Ishikawa (cell line): ENCODE results near the gene SSBP3.

ENCODE experiments used
- CEBPB ChIP-seq: IDR thresholded peaks from 2 replicates; pipeline ENCODE4 v1.6.1; 2012
- CREB1 ChIP-seq: IDR thresholded peaks from 2 replicates; pipeline ENCODE4 v1.6.1; 2012; ENCODE audit warnings: low read depth
- EGR1 ChIP-seq: IDR thresholded peaks from 2 replicates; pipeline ENCODE4 v1.6.1; 2012
- EP300 ChIP-seq: IDR thresholded peaks from 2 replicates; pipeline ENCODE4 v1.6.1; 2012; ENCODE audit warnings: borderline replicate concordance
- FOXM1 ChIP-seq: IDR thresholded peaks from 2 replicates; pipeline ENCODE4 v1.6.1; 2012; ENCODE audit warnings: low read depth, borderline replicate concordance
- MAX ChIP-seq: IDR thresholded peaks from 2 replicates; pipeline ENCODE4 v1.6.1; 2012
- NFIC ChIP-seq: IDR thresholded peaks from 2 replicates; pipeline ENCODE4 v1.6.1; 2012
- RAD21 ChIP-seq: IDR thresholded peaks from 2 replicates; pipeline ENCODE4 v1.6.1; 2012; ENCODE audit warnings: low read depth
- REST ChIP-seq: IDR thresholded peaks from 2 replicates; pipeline ENCODE4 v1.6.1; 2012; ENCODE audit warnings: low read depth, mild to moderate bottlenecking
- TAF1 ChIP-seq: IDR thresholded peaks from 2 replicates; pipeline ENCODE4 v1.6.1; 2012; ENCODE audit warnings: low read depth, mild to moderate bottlenecking
- TCF12 ChIP-seq: IDR thresholded peaks from 2 replicates; pipeline ENCODE4 v1.6.1; 2012; ENCODE audit warnings: low read depth
- TEAD4 ChIP-seq: IDR thresholded peaks from 2 replicates; pipeline ENCODE4 v1.6.1; 2012
- USF1 ChIP-seq: IDR thresholded peaks from 2 replicates; pipeline ENCODE4 v1.6.1; 2012
- YY1 ChIP-seq: IDR thresholded peaks from 2 replicates; pipeline ENCODE4 v1.6.1; 2012; ENCODE audit warnings: low read depth
- ZBTB7A ChIP-seq: IDR thresholded peaks from 2 replicates; pipeline ENCODE4 v1.6.1; 2012; ENCODE audit warnings: low read depth

SSBP3 gene

GRCh38 chr1:54337034-54337433, 69.2 kb downstream of the SSBP3 start:
- TF ChIP-seq EP300 (no peak), TCF12 (no peak)

- no peak for TF ChIP-seq EP300
- no peak for TF ChIP-seq TAF1
- TF ChIP-seq RAD21: no peak
- no peak for TF ChIP-seq CEBPB
- no peak for TF ChIP-seq NFIC
- TF ChIP-seq TCF12: no peak
- no peak for TF ChIP-seq TEAD4
- TF ChIP-seq MAX: no peak
- no peak for TF ChIP-seq FOXM1
- no peak for TF ChIP-seq REST
- TF ChIP-seq YY1: no peak
- TF ChIP-seq EGR1: no peak
- TF ChIP-seq ZBTB7A: no peak
- TF ChIP-seq CREB1: no peak
- no peak for TF ChIP-seq USF1
Measured at GRCh38 chr1:54336116-54336515, 70.1 kb downstream of the SSBP3 start.

- TF ChIP-seq ZBTB7A: no peak
- no peak for TF ChIP-seq FOXM1
- TF ChIP-seq NFIC: no peak
- TF ChIP-seq RAD21: no peak
- no peak for TF ChIP-seq USF1
- TF ChIP-seq REST: no peak
- no peak for TF ChIP-seq TAF1
- TF ChIP-seq TEAD4: no peak
- TF ChIP-seq EGR1: no peak
- no peak for TF ChIP-seq CREB1
- no peak for TF ChIP-seq CEBPB
- TF ChIP-seq TCF12: no peak
Measured at GRCh38 chr1:54335755-54336108, 70.5 kb downstream of the SSBP3 start.

- TF ChIP-seq CREB1 (no peak), EP300 (no peak)
Measured at GRCh38 chr1:54335011-54335754, 71.0 kb downstream of the SSBP3 start.

GRCh38 chr1:54332781-54333585, 73.2 kb downstream of the SSBP3 start:
- TF ChIP-seq TAF1 (no peak), EGR1 (no peak), TCF12 (no peak), TEAD4 (no peak), CEBPB (no peak), ZBTB7A (no peak), USF1 (no peak), EP300 (no peak), MAX (no peak), CREB1 (no peak), REST (no peak), FOXM1 (no peak), YY1 (no peak)
